Esophagus (tissue), 2 donors: ENCODE data around the gene PSMA8. TPM values are rescaled to one million over a fixed set of nuclear protein-coding genes. Genes with fewer than 3 reads are reported as not detected.

Source experiments
- polyA plus RNA-seq, 2 donors: library from polyadenylated mRNA; stranded (reverse); fragments of 200-250 nt; gene quantifications; one replicate each; pipeline ENCODE4 v1.2.3, GENCODE V29; 2013
- donor health status: healthy with polysubstance abuse.
- donor health status: Bipolar disorder and iron deficiency.

The PSMA8 gene
- polyA plus RNA-seq, 2 donors: 0.04 TPM

Other genes with a start within 250 kb of the PSMA8 start
- gene SS18, start 43.3 kb upstream of the PSMA8 start, polyA plus RNA-seq: 10 to 100 TPM; 30.4 to 40.6 TPM
- 1 to 10 TPM; 1.8 to 2.0 TPM for gene TAF4B, start 92.6 kb downstream of the PSMA8 start, polyA plus RNA-seq